Neural cell (in vitro differentiated cells): ENCODE results near the gene MYH6. TPM values are rescaled to one million over a fixed set of nuclear protein-coding genes. Genes with fewer than 3 reads are reported as not detected.

Source experiments
- H2AFZ ChIP-seq: fragments of 200-600, 300-800 bp; sonication (generic), shearing (Covaris generic); 2 replicates; pipeline ENCODE4 v1.6.0; 2014; ENCODE audit warnings: low read depth, mild to moderate bottlenecking, antibody characterized with exemption, low read length, moderate library complexity
- H3F3A ChIP-seq: fragments of 200-600 bp; shearing (Covaris generic); 2 replicates; pipeline ENCODE4 v1.6.1; 2016; ENCODE audit warnings: mild to moderate bottlenecking, moderate library complexity, mixed read lengths, antibody characterized with exemption, low read length; ENCODE audit not compliant: insufficient read depth, poor library complexity, severe bottlenecking
- H3K27ac ChIP-seq: fragments of 200-600, 300-800 bp; sonication (generic), shearing (Covaris generic); 2 replicates; pipeline ENCODE4 v1.5.1; 2014; ENCODE audit warnings: mild to moderate bottlenecking, low read length, moderate library complexity
- H3K27me3 ChIP-seq: fragments of 300-800, 200-600 bp; sonication (generic), shearing (Covaris generic); 2 replicates; pipeline ENCODE4 v1.6.0; 2014; ENCODE audit warnings: mild to moderate bottlenecking, low read depth, low read length, moderate library complexity; ENCODE audit not compliant: insufficient read depth
- H3K36me3 ChIP-seq: fragments of 300-800, 200-600 bp; sonication (generic), shearing (Covaris generic); 2 replicates; pipeline ENCODE4 v1.5.1; 2014; ENCODE audit warnings: mild to moderate bottlenecking, antibody characterized with exemption, low read length, moderate library complexity; ENCODE audit not compliant: insufficient read depth
- H3K4me2 ChIP-seq: fragments of 300-800, 200-600 bp; sonication (generic), shearing (Covaris generic); 2 replicates; pipeline ENCODE4 v1.6.0; 2014; ENCODE audit warnings: mild to moderate bottlenecking, low read length
- H3K4me3 ChIP-seq: fragments of 300-800, 200-600 bp; sonication (generic), shearing (Covaris generic); 2 replicates; pipeline ENCODE4 v1.5.1; 2014; ENCODE audit warnings: mild to moderate bottlenecking, low read length, moderate library complexity
- H3K79me2 ChIP-seq: fragments of 200-600 bp; shearing (Covaris generic); replicated peaks from 2 replicates; pipeline ENCODE4 v1.6.0; 2014; ENCODE audit warnings: mild to moderate bottlenecking, low read length, moderate library complexity; ENCODE audit not compliant: insufficient read depth
- H3K9ac ChIP-seq: fragments of 300-800, 200-600 bp; sonication (generic), shearing (Covaris generic); 2 replicates; pipeline ENCODE4 v1.6.1; 2016; ENCODE audit warnings: mild to moderate bottlenecking, low read length, mixed read lengths
- H3K9me2 ChIP-seq: fragments of 200-600 bp; shearing (Covaris generic); 2 replicates; pipeline ENCODE4 v1.6.1; 2016; ENCODE audit warnings: mild to moderate bottlenecking, low read length, mixed read lengths; ENCODE audit not compliant: insufficient read depth
- H3K9me3 ChIP-seq: fragments of 200-600, 300-800 bp; sonication (generic), shearing (Covaris generic); 2 replicates; pipeline ENCODE4 v1.6.1; 2016; ENCODE audit warnings: mild to moderate bottlenecking, mixed run types, low read length, moderate library complexity, mixed read lengths
- H4K20me1 ChIP-seq: fragments of 200-600 bp; shearing (Covaris generic); 2 replicates; pipeline ENCODE4 v1.6.1; 2016; ENCODE audit warnings: mild to moderate bottlenecking, mixed run types; ENCODE audit not compliant: insufficient read depth
- EP300 ChIP-seq: fragments of 450-650 bp; conservative IDR thresholded peaks from 2 replicates; pipeline ENCODE4 v1.6.1; 2014; ENCODE audit warnings: antibody characterized with exemption, mild to moderate bottlenecking, moderate library complexity; ENCODE audit not compliant: poor library complexity, severe bottlenecking
- EZH2 ChIP-seq: fragments of 200-600, 300-800 bp; shearing (Covaris generic), sonication (generic); IDR thresholded peaks from 2 replicates; pipeline ENCODE4 v1.6.1; 2014; ENCODE audit warnings: antibody characterized with exemption, low read length, borderline replicate concordance, mild to moderate bottlenecking; ENCODE audit not compliant: insufficient read depth, poor library complexity, severe bottlenecking
- MXI1 ChIP-seq: fragments of 450-650 bp; conservative IDR thresholded peaks from 2 replicates; pipeline ENCODE4 v1.6.1; 2014; ENCODE audit warnings: antibody characterized with exemption, mild to moderate bottlenecking; ENCODE audit not compliant: poor library complexity, severe bottlenecking
- POLR2AphosphoS5 ChIP-seq: IDR thresholded peaks from 2 replicates; pipeline ENCODE4 v1.6.1; 2012
- RAD21 ChIP-seq: fragments of 450-650 bp; conservative IDR thresholded peaks from 2 replicates; pipeline ENCODE4 v1.6.1; 2014; ENCODE audit warnings: antibody characterized with exemption, mild to moderate bottlenecking, moderate library complexity
- SMC3 ChIP-seq: fragments of 450-650 bp; conservative IDR thresholded peaks from 2 replicates; pipeline ENCODE4 v1.6.1; 2014; ENCODE audit warnings: antibody characterized with exemption, mild to moderate bottlenecking, moderate library complexity; ENCODE audit not compliant: poor library complexity
- TAF1 ChIP-seq: IDR thresholded peaks from 2 replicates; pipeline ENCODE4 v1.6.1; 2012; ENCODE audit warnings: low read depth
- polyA plus RNA-seq: library from polyadenylated mRNA; depleted of rRNA; stranded (reverse); fragments of >200 nt; gene quantifications from 2 replicates; pipeline ENCODE4 v1.2.3, GENCODE V29; 2014
- TF ChIP-seq, protein P1 (sequence below): fragments of 450-650 bp; IDR thresholded peaks from 2 replicates; pipeline ENCODE4 v1.5.1; 2014; ENCODE audit warnings: antibody characterized with exemption, mild to moderate bottlenecking, moderate library complexity; ENCODE audit not compliant: poor library complexity, severe bottlenecking
- TF ChIP-seq, protein P2 (sequence below): IDR thresholded peaks from 2 replicates; pipeline ENCODE4 v1.6.1; 2012; ENCODE audit warnings: borderline replicate concordance

Gene MYH6
- polyA plus RNA-seq, 1 donor from 2014 or later, result not detected

GRCh38 chr14:23361763-23362162, 46.3 kb downstream of the MYH6 start:
- H3K27me3 ChIP-seq, result peaks cover 12% of the 10 kb centered on the region
- no peak overlapping the region for H3K4me3 ChIP-seq
- H3K36me3 ChIP-seq, result no peaks in the 10 kb centered on the region
- H3K9me2 ChIP-seq, result no peaks in the 10 kb centered on the region
- H3K9me3 ChIP-seq, result no peaks in the 10 kb centered on the region
- TF ChIP-seq TAF1 (no peak), POLR2AphosphoS5 (no peak), RAD21 (no peak), EP300 (no peak), MXI1 (no peak), EZH2 (no peak), SMC3 (no peak)
- TF ChIP-seq, protein P1, sequence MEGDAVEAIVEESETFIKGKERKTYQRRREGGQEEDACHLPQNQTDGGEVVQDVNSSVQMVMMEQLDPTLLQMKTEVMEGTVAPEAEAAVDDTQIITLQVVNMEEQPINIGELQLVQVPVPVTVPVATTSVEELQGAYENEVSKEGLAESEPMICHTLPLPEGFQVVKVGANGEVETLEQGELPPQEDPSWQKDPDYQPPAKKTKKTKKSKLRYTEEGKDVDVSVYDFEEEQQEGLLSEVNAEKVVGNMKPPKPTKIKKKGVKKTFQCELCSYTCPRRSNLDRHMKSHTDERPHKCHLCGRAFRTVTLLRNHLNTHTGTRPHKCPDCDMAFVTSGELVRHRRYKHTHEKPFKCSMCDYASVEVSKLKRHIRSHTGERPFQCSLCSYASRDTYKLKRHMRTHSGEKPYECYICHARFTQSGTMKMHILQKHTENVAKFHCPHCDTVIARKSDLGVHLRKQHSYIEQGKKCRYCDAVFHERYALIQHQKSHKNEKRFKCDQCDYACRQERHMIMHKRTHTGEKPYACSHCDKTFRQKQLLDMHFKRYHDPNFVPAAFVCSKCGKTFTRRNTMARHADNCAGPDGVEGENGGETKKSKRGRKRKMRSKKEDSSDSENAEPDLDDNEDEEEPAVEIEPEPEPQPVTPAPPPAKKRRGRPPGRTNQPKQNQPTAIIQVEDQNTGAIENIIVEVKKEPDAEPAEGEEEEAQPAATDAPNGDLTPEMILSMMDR, result no peak
- TF ChIP-seq, protein P2, sequence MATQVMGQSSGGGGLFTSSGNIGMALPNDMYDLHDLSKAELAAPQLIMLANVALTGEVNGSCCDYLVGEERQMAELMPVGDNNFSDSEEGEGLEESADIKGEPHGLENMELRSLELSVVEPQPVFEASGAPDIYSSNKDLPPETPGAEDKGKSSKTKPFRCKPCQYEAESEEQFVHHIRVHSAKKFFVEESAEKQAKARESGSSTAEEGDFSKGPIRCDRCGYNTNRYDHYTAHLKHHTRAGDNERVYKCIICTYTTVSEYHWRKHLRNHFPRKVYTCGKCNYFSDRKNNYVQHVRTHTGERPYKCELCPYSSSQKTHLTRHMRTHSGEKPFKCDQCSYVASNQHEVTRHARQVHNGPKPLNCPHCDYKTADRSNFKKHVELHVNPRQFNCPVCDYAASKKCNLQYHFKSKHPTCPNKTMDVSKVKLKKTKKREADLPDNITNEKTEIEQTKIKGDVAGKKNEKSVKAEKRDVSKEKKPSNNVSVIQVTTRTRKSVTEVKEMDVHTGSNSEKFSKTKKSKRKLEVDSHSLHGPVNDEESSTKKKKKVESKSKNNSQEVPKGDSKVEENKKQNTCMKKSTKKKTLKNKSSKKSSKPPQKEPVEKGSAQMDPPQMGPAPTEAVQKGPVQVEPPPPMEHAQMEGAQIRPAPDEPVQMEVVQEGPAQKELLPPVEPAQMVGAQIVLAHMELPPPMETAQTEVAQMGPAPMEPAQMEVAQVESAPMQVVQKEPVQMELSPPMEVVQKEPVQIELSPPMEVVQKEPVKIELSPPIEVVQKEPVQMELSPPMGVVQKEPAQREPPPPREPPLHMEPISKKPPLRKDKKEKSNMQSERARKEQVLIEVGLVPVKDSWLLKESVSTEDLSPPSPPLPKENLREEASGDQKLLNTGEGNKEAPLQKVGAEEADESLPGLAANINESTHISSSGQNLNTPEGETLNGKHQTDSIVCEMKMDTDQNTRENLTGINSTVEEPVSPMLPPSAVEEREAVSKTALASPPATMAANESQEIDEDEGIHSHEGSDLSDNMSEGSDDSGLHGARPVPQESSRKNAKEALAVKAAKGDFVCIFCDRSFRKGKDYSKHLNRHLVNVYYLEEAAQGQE, result no peak
- H4K20me1 ChIP-seq, result no peaks in the 10 kb centered on the region
- no peak overlapping the region for H3K9ac ChIP-seq
- no peaks in the 10 kb centered on the region for H3F3A ChIP-seq
- H3K4me2 ChIP-seq, result no peak overlapping the region
- H2AFZ ChIP-seq, result no peak overlapping the region
- H3K79me2 ChIP-seq, result peaks cover 25% of the 10 kb centered on the region
- no peak overlapping the region for H3K27ac ChIP-seq

GRCh38 chr14:23361320-23361719, 46.8 kb downstream of the MYH6 start:
- no peak overlapping the region for H3K4me3 ChIP-seq
- peaks cover 25% of the 10 kb centered on the region for H3K79me2 ChIP-seq

More at GRCh38 chr14:23361320-23361719, 46.8 kb downstream of the MYH6 start:
- Histone ChIP-seq H4K20me1 (no peaks in the 10 kb centered on the region), H3F3A (no peaks in the 10 kb centered on the region), H3K27ac (no peak overlapping the region), H3K9me2 (no peaks in the 10 kb centered on the region), H3K4me2 (no peak overlapping the region), H3K9ac (no peak overlapping the region), H2AFZ (no peak overlapping the region), H3K27me3 (peaks cover 12% of the 10 kb centered on the region), H3K36me3 (no peaks in the 10 kb centered on the region), H3K9me3 (no peaks in the 10 kb centered on the region)
- TF ChIP-seq TAF1, result no peak
- no peak for TF ChIP-seq RAD21
- no peak for TF ChIP-seq SMC3
- TF ChIP-seq, protein P1, result no peak
- TF ChIP-seq EZH2, result no peak
- TF ChIP-seq, protein P2, result no peak
- no peak for TF ChIP-seq EP300
- no peak for TF ChIP-seq MXI1
- no peak for TF ChIP-seq POLR2AphosphoS5
